NCI-H2029 (cell line): ENCODE measurements around the gene ALDOC.

Source experiments
- DNase-seq: peaks from one replicate; lab custom pipeline; 2025; lab: John Stamatoyannopoulos, UW

The ALDOC gene

DNA sequence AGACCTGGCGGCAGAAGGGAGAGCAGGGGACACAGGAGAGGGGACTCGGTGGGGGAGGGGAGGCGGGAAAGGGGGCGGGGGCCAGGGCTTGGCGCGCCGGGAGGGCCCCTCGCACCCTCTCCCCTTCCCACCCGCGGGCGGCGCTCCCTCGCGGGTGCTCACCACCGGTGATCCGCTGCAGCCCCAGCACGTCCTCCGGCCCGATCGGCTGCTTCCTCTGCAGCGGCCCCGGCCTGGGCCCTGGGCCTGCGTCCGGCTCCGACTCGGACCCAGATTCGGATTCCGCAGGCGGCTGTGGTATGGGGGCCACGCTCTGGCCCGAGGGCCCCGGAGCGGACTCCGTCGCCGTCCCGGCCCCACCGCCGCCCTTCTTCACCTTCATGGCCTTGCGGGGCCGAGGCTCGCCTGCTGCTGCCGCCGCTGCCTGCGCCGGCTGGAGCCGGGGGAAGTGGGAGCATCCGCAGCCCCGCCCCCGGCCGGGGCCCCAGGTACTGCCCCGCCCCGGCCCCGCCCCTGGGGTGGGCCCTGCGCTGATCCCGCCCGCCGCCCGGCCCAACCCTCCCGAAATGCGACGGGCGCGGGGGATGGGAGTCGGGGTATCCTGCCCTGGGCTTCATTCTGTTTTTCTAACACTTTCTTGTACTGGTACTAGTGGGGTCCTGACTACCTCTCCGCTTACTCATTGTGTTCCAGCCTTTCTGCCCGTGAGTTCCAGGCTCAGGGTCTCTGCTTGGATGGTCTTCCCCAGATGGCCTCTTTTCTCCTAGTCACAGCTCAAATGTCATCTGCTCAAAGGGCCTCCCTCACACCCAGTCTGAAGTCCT lies 24.3 kb downstream of the ALDOC start, which contains the start of gene UNC119:
UNC119 (minus strand) TSS at position 449 of the 824 bp plus-strand sequence; CDS start at position 382, 67 bp downstream.
- peak; percentile 68 for DNase-seq

DNA sequence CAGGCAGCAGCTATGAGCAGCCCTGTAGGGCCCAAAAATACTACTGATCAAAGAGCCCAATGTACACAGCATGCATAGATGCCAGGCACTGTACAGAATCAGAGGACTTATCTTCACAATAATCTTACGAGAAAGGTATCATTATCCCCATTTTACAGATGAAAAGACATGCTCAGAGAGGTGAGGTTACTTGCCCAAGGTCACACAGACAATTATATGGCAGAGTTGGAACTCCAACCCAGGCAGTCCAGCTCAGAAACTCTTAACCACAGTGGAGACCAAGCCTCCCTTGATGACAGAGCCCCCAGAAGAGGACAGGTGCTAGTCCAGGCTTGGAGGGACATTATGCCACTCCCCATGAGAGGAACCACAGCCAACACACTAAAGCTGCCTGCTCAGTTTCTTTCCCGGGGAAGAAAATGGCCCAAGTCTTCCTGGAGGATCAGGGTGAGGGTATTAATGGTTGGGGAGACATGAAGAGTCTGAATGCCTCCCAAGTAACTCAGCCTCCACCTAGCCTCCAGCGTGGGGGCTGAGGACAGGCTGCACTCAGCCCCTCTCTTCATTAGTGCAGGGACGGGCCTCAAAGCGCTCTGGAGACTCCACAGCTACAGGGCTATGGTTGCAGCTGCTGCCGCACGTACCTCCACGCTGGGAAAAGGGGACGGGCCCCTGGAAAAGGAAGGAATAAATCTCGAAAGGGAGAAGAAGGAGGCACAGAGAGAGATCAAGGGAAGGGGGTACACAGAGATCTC lies 25.1 kb downstream of the ALDOC start:
- no peak for DNase-seq

DNA sequence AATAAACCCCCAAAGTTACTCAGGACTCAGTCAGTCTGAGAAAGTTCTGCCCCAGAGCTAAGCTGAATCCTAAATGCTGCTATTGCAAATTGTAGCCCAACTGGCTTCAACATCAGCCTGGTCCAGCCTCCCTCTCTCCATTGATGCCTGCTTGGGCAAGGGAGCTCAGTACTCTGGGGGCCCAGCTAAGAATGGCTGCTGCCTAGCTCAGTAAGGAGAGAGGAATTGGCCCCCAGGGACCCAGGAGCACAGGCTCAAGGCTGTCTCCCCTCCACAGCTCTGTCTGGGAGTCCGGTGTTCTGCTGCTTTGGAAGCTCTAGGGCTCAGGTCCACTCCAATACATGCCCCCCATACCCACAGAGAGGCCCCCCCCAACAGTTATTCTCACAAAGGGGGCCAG lies 25.8 kb downstream of the ALDOC start:
- DNase-seq = no peak

DNA sequence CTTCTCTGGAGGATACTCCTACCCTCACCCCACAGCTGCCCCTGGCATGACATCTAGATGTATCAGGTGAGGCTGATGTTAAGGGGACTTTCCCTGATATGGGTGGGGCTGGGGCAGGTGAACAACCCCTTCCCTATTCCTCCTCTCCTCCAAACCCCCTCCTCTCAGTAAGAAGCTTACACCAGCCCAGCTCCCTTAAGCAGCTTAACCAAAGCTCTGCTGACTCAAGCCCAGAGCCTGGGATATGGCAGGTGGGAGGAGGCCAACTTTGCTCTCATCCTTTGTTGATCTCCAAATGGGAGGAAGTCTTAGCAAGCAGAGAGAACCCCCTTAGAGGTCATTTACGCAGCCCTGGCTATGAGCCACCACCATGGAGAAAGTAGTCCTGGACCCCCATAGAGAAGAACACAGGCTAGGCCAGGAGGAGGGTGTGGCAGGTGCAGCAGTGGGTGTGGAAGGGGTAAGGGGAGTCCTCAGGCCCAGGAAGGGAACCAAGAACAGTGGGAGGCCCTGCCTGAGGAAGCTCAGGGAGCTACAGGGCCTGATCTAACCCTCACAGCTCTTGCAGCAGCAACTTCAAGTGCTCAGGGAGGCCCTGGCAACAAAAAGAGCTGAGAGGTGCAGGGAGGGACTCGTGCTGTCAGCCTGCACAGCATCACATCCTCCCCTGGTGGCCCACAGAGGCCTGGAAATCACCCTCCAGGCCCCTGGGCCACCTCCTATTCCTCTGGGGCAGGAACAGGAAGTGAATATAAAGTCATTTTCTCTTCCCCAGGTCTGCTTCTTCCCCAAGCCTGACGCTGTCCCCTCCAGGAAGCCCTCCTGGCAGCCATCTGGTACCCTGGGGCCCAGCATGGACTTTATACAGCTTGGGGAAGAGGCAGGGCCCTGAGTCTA lies 27.2 kb downstream of the ALDOC start:
- DNase-seq = no peak

DNA sequence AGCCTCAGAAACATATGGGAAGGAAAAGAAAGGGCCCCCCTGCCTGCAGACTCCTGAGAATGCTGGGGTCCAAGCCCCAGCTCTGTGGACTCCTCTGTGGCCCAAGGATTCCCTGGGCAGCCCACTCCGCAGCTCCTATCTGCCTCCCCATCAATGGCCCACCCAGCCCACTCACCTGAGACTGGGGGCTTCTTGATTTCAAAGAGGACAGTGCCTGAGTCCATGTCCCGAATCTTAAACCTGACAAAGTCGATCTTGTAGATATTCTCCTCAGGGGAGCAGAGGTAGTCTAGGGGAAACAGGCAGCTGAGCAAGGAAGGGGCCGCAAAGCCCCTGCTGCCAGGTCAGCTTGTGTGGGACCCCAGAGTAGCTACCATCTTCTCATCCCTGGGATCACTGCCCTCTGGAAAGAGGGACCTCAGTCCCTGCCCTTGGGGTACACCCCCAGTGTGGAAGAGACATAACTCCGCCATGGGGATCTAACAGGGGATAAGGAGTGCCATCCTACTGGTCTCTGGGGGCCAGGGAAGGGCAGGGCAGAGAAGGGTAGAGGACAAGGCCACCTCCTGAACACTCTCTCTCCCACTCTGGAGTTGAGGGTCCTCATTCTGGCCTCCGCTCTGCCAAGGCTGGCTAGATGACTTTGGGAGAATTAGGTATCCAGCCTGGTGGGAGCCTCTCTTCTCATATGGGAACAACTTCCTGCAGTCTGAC lies 28.1 kb downstream of the ALDOC start:
- no peak for DNase-seq

DNA sequence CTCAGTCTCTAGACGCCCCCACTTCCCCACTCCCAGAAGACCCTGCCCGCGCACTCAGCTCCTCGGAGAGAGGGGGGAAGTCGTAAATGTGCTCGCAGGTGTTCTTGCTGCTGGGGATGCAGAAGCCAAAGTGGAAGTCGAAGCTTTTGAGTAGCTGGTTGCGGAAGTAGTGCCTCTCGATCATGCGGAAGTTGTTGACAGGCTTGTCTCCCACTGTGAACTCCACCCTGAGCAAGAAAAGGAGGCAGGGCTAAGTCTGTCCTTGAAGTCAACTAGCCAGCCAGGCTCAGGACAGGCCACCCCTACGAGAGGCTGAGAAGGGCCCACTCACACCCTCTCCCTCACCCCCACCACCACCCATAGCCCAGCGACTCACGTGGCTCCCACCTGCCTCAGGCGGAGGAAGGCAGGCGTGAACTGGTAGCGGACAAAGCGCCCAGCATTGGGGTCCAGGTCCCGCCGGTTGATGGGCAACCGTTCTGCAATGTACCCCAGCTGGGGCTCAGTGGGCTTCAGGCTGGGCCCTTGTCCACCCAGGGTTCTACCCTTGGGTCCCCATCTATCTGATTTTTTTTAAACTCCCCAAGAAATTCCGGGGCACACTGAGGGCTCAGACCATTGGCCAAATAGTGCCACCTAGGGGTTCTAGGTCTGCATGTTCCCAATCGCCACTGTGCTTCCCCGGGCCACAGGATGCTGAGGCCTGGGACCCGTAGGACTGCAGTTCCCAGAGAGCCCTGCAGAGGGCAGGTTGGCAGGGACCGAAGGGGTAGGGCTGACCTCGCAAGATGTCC lies 28.9 kb downstream of the ALDOC start:
- DNase-seq = no peak

DNA sequence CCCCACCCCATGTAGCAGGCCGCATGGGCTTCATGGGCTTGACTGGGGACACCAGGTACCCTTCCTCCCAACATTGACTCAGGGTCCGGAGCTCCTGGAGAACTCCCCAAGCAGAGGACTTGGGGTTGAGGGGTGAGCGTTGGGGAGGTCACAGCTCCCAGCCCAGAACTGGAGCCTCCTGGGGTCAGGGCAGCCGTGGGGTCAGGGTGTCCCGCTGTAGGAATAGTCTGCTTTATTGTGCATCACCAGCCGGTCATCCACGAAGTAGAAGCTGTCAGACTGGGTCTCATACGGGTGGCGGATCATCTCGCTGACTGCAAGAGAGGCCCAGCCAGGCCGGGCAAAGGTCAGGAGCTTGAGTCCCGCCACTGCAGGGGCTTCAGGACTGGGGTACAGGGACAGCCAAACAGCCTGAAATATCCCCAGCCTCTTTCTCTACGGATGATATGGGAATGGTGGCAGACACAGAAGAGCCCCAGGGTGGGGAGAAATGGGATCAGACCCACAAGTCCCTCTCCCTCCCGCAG lies 29.5 kb downstream of the ALDOC start:
- DNase-seq = no peak

DNA sequence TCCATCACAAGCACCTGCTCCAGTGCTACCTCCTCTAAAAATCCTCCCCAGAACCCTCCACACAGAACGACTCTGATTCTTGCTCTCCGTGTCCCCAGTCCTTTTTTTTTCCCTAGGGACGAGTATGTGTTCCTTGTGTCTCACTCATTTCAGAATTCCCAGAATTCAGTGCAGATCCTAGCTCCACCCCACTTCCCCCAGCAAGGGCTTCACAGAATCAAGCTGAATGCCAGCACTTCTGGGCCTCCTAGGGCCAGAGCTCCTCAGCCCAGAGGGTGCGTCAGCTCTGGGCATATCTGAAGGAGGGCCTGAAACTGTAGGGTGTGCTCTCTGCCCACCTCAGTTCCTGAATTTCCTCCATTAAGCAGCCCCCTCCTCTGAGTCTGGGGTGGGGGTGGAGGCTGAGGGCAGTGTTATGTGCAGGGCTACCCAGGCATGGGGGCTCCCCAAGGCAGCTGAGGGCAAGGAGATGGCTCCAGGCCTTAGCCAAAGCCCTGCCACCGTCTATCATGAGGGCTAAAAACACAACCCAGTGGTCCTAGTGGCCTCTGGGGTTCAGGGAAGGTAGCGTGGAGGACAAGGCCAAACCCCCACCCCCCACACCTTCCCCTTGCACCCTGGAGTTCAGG lies 30.8 kb downstream of the ALDOC start:
- DNase-seq = no peak

DNA sequence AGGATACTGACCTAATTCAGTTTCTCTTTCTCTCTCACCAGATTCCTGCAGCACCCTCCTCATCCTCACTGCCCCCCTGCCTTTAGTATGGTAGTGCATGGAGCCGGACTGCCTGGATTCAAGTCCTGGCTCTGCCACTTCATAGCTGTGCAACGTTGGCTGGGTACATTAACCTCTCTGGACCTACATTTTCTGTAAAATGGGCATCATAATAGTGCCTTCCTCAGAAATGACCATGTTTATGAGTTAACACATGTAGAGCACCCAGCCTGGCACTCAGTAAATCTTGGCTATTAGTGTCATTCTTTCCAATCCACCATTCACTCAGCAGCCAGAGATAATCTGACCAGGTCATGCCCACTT lies 31.6 kb downstream of the ALDOC start:
- DNase-seq = no peak

DNA sequence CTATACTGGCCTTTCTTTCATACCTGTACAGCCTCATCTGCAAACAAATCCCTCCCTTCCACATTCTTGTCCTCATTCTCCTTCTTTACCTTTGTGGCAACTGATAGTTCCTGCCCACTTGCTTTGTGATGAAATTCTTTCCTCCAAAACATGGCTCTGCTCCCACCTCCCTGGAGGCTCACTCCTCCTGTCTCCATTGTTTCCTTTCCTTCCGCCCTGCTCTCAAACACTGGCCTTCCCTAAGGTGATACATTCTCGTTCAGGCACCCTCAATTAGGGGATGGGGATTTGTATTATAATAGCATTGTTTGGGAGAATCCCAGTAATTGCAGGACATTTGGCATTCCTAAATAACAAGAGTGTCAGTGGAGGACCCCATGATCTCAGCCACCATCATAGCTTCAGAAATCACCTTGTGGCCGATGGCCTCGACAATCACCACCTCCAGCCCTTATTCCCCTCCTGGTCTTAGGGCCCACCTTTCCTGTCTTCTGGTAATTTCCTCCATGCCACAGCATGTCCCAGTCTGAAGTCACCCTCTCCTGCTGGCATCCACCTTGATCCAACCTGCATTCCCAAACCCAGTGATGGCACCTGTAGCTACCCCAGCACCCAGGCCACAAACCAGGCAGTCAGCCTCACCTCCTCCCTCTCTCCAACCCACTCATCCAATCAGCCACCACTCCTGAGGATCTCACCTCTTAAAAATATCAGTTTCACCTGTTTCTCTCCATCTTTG lies 32.1 kb downstream of the ALDOC start:
- DNase-seq = no peak

DNA sequence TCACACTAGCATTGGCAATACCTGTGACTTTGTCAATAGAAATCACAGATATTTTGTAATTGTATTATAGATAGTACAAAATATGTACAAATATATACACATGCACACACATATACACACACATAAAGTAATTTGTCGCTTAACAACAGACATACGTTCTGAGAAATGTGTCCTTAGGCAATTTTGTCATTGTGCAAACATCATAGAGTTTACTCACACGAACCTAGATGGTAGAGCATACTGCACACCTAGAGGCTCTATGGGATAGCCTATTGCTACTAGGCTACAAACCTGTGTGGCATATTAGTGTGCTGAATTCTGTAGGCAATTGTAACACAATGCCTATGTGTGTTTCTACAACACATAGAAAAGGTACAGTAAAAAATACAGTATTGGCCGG lies 35.3 kb downstream of the ALDOC start:
- no peak for DNase-seq

DNA sequence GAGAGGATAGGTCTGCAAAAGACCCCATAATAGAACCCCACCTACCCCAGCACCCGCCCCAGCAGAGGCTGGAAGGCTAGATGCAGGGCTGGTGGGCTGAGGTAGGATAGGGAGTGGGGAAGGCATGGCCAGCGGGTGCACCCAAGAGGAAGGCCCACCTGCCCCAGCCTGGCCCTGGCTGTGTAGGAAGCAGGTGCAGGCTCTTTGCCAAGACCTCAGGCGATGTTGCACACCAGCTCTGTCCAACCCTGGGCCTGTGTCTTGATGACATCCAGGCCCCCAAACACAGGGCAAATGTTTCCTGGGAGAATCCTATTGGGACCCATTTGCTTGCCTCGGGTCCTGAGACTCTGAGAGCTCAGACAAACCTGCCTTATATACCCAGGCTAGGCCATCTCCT lies 36.5 kb downstream of the ALDOC start:
- DNase-seq = no peak

DNA sequence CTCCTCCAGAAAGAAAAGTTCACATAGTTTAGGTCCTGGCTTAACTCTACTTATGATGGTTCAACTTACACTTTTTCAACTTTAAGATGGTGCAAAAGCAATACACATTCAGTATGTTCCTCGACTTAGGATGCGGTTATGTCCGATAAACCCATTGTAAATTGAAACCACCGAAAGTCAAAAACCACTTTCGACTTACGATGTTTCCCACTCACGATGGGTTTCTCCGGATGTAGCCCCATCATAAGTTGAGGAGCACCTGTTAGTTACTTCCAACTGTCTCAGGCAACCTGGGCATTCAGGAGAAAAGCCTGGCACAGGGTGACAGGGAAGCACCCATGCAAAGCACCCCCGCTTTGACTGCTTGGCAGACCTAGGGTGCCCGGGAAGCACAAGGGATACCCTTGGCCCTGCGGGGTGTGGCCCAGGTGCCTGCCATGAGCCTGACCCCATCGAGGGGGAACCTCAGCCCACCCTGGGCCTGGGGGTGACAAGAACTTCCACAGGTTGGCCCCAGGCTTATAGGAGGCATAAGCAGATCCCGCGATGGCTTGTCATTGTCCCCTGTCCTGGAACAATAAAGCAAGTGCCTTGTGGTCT lies 38.3 kb downstream of the ALDOC start:
- no peak for DNase-seq

DNA sequence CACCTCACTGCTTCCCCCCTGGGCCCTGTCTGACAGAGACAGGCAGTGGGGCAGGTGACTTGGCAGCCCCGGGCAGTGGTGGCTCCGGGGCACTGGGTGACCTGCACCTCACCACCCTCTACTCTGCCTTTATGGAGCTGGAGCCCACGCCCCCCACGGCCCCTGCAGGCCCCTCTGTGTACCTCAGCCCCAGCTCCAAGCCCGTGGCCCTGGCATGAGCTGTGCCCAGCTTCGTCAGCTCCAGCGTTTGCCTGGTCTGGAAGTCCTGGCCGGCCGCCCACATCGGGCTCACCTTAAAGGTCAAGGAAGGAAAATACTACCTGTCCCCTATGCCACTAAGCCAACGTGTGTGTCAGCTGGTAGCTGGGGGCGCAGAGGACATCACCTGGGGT lies 39.5 kb downstream of the ALDOC start:
- no peak for DNase-seq

DNA sequence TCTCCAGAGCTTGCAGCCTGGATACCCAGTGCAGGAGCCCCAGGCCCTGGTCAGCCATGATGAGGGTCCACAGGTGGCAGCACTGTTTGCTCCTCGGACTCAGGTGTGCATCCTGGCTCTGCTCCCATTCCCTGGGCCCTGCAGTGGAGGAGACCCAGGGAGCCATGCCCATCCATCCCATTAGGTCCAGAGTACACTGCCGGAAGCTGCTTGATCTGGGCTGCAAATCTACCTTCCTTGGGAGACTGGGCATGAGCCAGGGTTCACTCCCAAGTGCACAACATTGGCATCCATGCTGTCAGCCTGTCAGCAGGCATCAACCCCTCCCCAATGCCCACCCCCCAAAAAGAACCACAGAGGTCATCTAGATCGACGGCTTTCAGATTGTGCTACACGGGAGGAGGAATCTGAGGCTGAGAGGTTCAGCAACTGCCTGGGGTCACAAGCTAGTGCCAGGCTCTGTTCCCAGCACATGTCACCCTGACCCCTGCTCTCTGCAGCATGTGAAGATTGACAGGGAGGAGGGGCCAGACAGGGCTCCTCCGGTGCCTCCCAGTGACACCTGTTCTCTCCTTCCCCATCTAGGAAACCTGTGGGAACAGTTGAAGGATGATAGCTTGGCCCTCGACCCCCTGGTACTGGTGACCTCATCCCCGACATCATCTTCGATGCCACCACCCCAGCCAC lies 40.0 kb downstream of the ALDOC start:
- DNase-seq = no peak

DNA sequence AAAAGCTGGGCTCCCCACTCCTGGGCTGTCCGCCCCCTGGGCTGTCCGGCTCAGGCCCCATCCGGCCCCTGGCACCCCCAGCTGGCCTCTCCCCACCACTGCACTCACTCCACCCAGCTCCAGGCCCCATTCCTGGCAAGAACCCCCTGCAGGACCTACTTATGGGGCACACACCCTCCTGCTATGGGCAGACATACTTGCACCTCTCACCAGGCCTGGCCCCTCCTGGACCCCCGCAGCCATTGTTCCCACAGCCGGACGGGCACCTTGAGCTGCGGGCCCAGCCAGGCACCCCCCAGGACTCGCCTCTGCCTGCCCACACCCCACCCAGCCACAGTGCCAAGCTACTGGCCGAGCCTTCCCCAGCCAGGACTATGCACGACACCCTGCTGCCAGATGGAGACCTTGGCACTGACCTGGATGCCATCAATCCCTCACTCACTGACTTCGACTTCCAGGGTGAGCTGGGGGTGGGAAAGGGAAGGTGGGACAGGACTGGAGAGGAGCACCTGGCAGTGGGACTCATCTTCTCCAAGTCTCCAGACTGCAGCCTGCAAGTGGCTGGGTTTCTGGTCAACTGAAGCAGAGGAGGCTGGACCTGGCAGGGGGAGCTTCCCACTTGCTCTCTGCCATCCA lies 41.8 kb downstream of the ALDOC start:
- DNase-seq = no peak

DNA sequence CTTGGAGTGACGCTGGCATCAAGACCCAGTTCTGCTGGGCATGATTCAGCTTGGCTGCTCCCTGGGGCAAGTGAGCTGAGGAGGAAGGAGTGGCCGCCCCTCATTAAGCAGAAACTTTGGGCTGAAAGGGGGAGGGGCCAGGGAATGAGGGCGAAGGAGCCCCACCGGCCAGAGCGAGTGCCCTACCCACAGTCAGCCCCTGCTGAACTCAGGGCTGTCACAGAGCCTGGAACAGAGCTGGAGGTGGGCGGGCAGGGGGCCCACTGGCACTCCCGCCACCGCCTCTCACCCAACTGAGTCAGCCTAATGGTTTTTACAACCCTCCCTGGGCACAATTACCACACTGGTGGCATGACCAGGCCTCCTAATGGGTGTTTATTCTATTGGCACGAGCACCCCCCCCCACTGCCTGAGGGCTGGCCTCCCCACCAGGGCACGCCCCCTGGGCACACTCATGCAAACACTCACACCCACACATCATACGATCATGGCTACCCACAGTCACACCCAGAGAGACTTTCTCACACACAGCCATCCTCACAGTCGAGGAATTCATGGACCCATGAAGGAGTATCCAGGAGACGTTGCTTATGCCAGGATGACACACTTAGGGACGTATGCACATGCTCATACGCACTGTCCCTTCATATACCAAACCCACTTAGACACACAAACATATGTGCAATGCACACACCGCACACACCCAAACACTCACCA lies 43.4 kb downstream of the ALDOC start:
- DNase-seq = no peak
